OCI-LY7 (cell line): ENCODE measurements around the gene CCDC142. TPM values are rescaled to one million over a fixed set of nuclear protein-coding genes. Genes with fewer than 3 reads are reported as not detected.
A peak's percentile ranks its signal among the peaks of the same experiment; 100 is the strongest.

Source experiments
- BruUV-seq: library from RNA; stranded (reverse); fragments of 400-500 nt; replicated peaks from 2 replicates; lab custom pipeline; 2021; lab: Mats Ljungman, UMichigan
- CTCF ChIA-PET: fragments of 300-600 bp; sonication (Branson Sonifier 250); formaldehyde crosslinking; loops from one replicate; lab custom pipeline; 2022; ENCODE audit warnings: antibody characterized with exemption; ENCODE audit not compliant: unreplicated experiment; lab: Charles Lee
- POLR2A ChIA-PET: fragments of 300-600 bp; sonication (Branson Sonifier 250); formaldehyde crosslinking; loops from one replicate; lab custom pipeline; 2022; ENCODE audit warnings: antibody characterized with exemption; lab: Charles Lee
- DNase-seq: peaks from one replicate; pipeline ENCODE4 v3.0.0-alpha.2; 2015; ENCODE audit warnings: low spot score
- H2AFZ ChIP-seq: fragments of 200-600 bp; sonication (generic), shearing (Covaris generic); 2 replicates; pipeline ENCODE4 v1.6.1; 2014; ENCODE audit warnings: mild to moderate bottlenecking, antibody characterized with exemption, low read length, moderate library complexity
- H3K27ac ChIP-seq: fragments of 200-600 bp; sonication (generic); 2 replicates; pipeline ENCODE4 v1.5.1; 2014; ENCODE audit warnings: mixed run types, low read depth, mild to moderate bottlenecking, moderate library complexity, low read length, inconsistent platforms; ENCODE audit not compliant: poor library complexity, severe bottlenecking
- H3K36me3 ChIP-seq: fragments of 200-600 bp; sonication (generic); 2 replicates; pipeline ENCODE4 v1.6.1; 2014; ENCODE audit warnings: mild to moderate bottlenecking, antibody characterized with exemption, low read length, moderate library complexity, mixed read lengths; ENCODE audit not compliant: insufficient read depth
- H3K4me1 ChIP-seq: fragments of 200-600 bp; sonication (generic); 2 replicates; pipeline ENCODE4 v1.5.1; 2014; ENCODE audit warnings: mild to moderate bottlenecking, low read length; ENCODE audit not compliant: insufficient read depth, poor library complexity, severe bottlenecking
- H3K4me2 ChIP-seq: fragments of 200-600 bp; sonication (generic); 2 replicates; pipeline ENCODE4 v1.6.1; 2014; ENCODE audit warnings: mild to moderate bottlenecking, low read length
- H3K4me3 ChIP-seq: fragments of 200-600 bp; sonication (generic); 2 replicates; pipeline ENCODE4 v1.5.1; 2014; ENCODE audit warnings: mild to moderate bottlenecking, low read depth, low read length; ENCODE audit not compliant: poor library complexity, severe bottlenecking
- H3K79me2 ChIP-seq: fragments of 200-600 bp; sonication (generic); 2 replicates; pipeline ENCODE4 v1.6.1; 2016; ENCODE audit warnings: low read depth, mild to moderate bottlenecking, low read length, moderate library complexity, mixed read lengths; ENCODE audit not compliant: insufficient read depth
- H3K9me2 ChIP-seq: fragments of 200-600 bp; sonication (generic); 2 replicates; pipeline ENCODE4 v1.6.1; 2016; ENCODE audit warnings: mild to moderate bottlenecking, low read length, mixed read lengths; ENCODE audit not compliant: insufficient read depth
- H3K9me3 ChIP-seq: fragments of 200-600 bp; sonication (generic); 2 replicates; pipeline ENCODE4 v1.6.1; 2014; ENCODE audit warnings: mild to moderate bottlenecking, mixed run types, low read length, mixed read lengths
- H4K20me1 ChIP-seq: fragments of 200-600 bp; sonication (generic); 2 replicates; pipeline ENCODE4 v1.6.1; 2014; ENCODE audit warnings: mild to moderate bottlenecking, antibody characterized with exemption, low read length, moderate library complexity, mixed read lengths; ENCODE audit not compliant: insufficient read depth
- CTCF ChIP-seq: fragments of 200-600 bp; sonication (generic); conservative IDR thresholded peaks from 2 replicates; pipeline ENCODE4 v1.5.1; 2014; ENCODE audit warnings: mild to moderate bottlenecking, antibody characterized with exemption, low read length, moderate library complexity, mixed read lengths
- EZH2phosphoT487 ChIP-seq: fragments of 200-600 bp; sonication (generic); IDR thresholded peaks from 2 replicates; pipeline ENCODE4 v1.6.1; 2018; ENCODE audit warnings: low read depth, borderline replicate concordance, mild to moderate bottlenecking, mixed run types, antibody characterized with exemption, low read length, moderate library complexity, mixed read lengths
- intact Hi-C: fragments of 100-400 bp; cut with micrococcal nuclease; formaldehyde crosslinking; loops from one replicate; pipeline ENCODE4 v1.10.0; 2022; ENCODE audit not compliant: unreplicated experiment
- total RNA-seq, 2 experiments: library from RNA; depleted of rRNA in 1 of 2; stranded (reverse); fragments of >200 nt in 1 of 2; shearing (Covaris generic) in 1 of 2; gene quantifications; 2 replicates each; pipeline ENCODE4 v1.2.3, GENCODE V29; 2014 to 2022

CCDC142 gene
- total RNA-seq, 2 experiments from 2014 or later: 42.5 to 53.0 TPM

DNA sequence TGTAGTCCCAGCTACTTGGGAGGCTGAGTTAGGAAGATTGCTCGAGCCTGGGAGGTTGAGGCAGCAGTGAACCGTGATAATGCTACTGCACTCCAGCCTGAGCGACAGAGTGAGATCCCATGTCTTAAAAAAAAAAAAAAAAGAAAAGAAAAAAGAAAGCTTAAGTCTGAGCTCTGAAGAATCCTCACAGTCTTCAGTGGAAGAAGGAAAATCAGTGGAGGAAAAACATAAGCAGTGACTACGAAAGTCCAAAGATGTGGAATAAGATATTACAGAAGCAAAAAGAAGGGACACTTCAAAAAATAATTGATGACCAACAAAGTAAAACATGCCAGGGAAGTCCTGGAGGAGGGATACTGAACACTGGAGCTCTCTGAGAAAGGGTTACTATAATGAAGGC lies 27.5 kb upstream of the CCDC142 start:
- Histone ChIP-seq H2AFZ (no peak overlapping the region), H3K9me3 (no peaks in the 10 kb centered on the region), H3K79me2 (peaks cover 5% of the 10 kb centered on the region; the same call in 1 of the 2 replicates), H3K4me3 (no peak overlapping the region), H3K36me3 (peaks cover 9% of the 10 kb centered on the region), H3K4me2 (no peak overlapping the region), H3K27ac (no peak overlapping the region), H3K4me1 (peaks cover 21% of the 10 kb centered on the region), H3K9me2 (no peaks in the 10 kb centered on the region), H4K20me1 (no peaks in the 10 kb centered on the region)
- ChIA-PET POLR2A (interaction anchor here (0.8 to 2.9 kb wide), 5 partner anchors 10 to 773 kb away, joined by 3 to 14 read pairs (median 5); partner anchors contain the start of genes AUP1, HTRA2, INO80B and TPRKB), CTCF (no interaction called here)
- intact Hi-C loops: no loop called here
- no TSS peak for BruUV-seq
- no peak for DNase-seq
- no peak for TF ChIP-seq CTCF
- no peak for TF ChIP-seq EZH2phosphoT487

DNA sequence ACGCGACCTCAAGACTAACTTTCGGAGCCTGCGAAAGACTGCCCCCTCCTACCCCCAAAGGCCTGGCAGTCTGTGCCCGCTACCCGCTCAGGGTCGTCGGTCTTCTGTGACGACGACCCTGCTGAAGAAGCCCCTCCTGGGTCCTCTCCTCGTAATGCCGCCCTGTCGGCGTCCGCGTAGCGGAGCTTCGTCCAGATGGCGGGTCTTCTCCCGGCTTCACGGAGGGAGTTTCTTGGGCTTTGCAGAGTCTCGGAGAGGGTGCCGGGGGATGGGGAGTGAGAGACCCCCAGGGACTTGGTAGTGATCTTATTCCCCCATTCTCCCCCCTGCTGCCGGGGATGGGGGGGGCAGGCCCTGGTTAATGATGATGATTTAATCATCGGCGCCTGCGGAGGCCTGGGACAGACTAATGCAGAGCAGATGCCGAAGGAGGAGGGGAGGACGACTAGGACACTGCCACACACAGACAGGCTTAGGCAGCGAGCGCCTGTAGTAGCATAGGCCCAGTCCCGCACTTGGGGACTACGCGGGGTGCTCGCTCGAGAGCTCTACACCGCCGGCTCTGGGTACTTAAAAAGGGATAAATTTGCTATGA lies 25.2 kb upstream of the CCDC142 start:
- Histone ChIP-seq H3K79me2 (peaks cover 5% of the 10 kb centered on the region; the same call in 1 of the 2 replicates), H3K9me3 (no peaks in the 10 kb centered on the region), H2AFZ (peak overlapping the region; percentile 95), H4K20me1 (no peaks in the 10 kb centered on the region), H3K4me3 (peak overlapping the region; percentile 77), H3K9me2 (no peaks in the 10 kb centered on the region), H3K36me3 (peaks cover 15% of the 10 kb centered on the region), H3K4me1 (peaks cover 21% of the 10 kb centered on the region), H3K4me2 (peak overlapping the region; percentile 96), H3K27ac (peak overlapping the region; percentile 81)
- TF ChIP-seq CTCF (no peak), EZH2phosphoT487 (no peak)
- ChIA-PET POLR2A (interaction anchor here (1.1 kb wide), 1 partner anchor 50 kb away, joined by 3 read pairs; the partner anchor contains the start of gene WBP1), CTCF (interaction anchor here (1.2 to 1.4 kb wide), 2 partner anchors 14 to 24 kb away, joined by 3 to 4 read pairs; no protein-coding TSS in a partner anchor)
- DNase-seq: no peak
- intact Hi-C loops: loop anchor here (1.0 kb wide), 3 partner anchors 21 to 79 kb away; partner anchors contain the start of genes AUP1, HTRA2 and TTC31
- no TSS peak for BruUV-seq
